Measurements from ENCODE around the gene AQP2. TPM values are rescaled to one million over a fixed set of nuclear protein-coding genes. Genes with fewer than 3 reads are reported as not detected.

AQP2 gene
- total RNA-seq, 5 donors from 2014 or later (not counting 1 experiment from before 2014, with no cell fraction given), result not detected

GRCh38 chr12:49937639-49938300, 12.8 kb upstream of the AQP2 start:
- ChIA-PET CTCF (interaction anchor here (0.5 to 1.2 kb wide), 2 partner anchors 8 to 173 kb away, joined by 3 to 4 read pairs; no protein-coding TSS in a partner anchor), POLR2A (no interaction called here)
- H3K27ac ChIP-seq (ENCODE audit: low read length), result no peak overlapping the region

GRCh38 chr12:49939307-49939706, 11.2 kb upstream of the AQP2 start:
- POLR2A ChIA-PET, result interaction anchor here in 1 of 2 donors (0.5 kb wide), 1 partner anchor 11 kb away, joined by 6 read pairs; no protein-coding TSS in a partner anchor
- Histone ChIP-seq H3K36me3 (ENCODE audit: control insufficient read depth in 2 of 2, extremely low read depth in 1 of 2, insufficient read depth in 1 of 2, low read length in 1 of 2) (no peaks in the 10 kb centered on the region), H3K27ac (ENCODE audit: low read length) (no peak overlapping the region), H3K9me3 (no peaks in the 10 kb centered on the region), H3K27me3 (replicated peaks in 1 of 2; ENCODE audit: control insufficient read depth in 2 of 2, extremely low read depth in 1 of 2, insufficient read depth in 2 of 2, low read length in 1 of 2) (peaks cover 0 to 11% of the 10 kb centered on the region in 2 experiments), H3K4me1 (ENCODE audit: control insufficient read depth in 1 of 2, extremely low read depth in 1 of 2, insufficient read depth in 2 of 2, low read length in 2 of 2) (peaks cover 0 to 11% of the 10 kb centered on the region in 2 experiments), H3K4me3 (ENCODE audit: control insufficient read depth in 1 of 2, extremely low read depth in 1 of 2, low read length in 1 of 2) (no peak overlapping the region)
- CTCF ChIA-PET, result no interaction called here
- H3K36me3 Mint-ChIP-seq, result no peaks in the 10 kb centered on the region
- H3K9me3 Mint-ChIP-seq, result no peaks in the 10 kb centered on the region
- no peak overlapping the region for H3K27ac Mint-ChIP-seq
- H3K4me1 Mint-ChIP-seq, result peaks cover 0 to 28% (median 12%) of the 10 kb centered on the region in 3 donors
- ATAC-seq (replicated peaks in 1 of 4), result no peak
- no peak for DNase-seq
- H3K4me3 Mint-ChIP-seq, result no peak overlapping the region
- H3K27me3 Mint-ChIP-seq, result peaks cover 2 to 11% of the 10 kb centered on the region in 2 donors

More at GRCh38 chr12:49937639-49938300, 12.8 kb upstream of the AQP2 start:
- Mint-ChIP-seq H3K4me3 (no peak overlapping the region), H3K27me3 (peaks cover 4 to 11% of the 10 kb centered on the region in 2 donors), H3K4me1 (peaks cover 0 to 15% (median 4%) of the 10 kb centered on the region in 3 donors), H3K36me3 (no peaks in the 10 kb centered on the region), H3K9me3 (no peaks in the 10 kb centered on the region), H3K27ac (no peak overlapping the region)
- H3K4me3 ChIP-seq (ENCODE audit: control insufficient read depth in 1 of 2, extremely low read depth in 1 of 2, low read length in 1 of 2), result no peak overlapping the region
- peaks cover 0 to 6% of the 10 kb centered on the region in 2 experiments for H3K27me3 ChIP-seq (replicated peaks in 1 of 2; ENCODE audit: control insufficient read depth in 2 of 2, extremely low read depth in 1 of 2, insufficient read depth in 2 of 2, low read length in 1 of 2)
- ATAC-seq (replicated peaks in 1 of 4) (no peak), DNase-seq (no peak)
- 100% methylated on average over 1 of the region's 8 CpGs for WGBS (ENCODE audit: insufficient coverage)
- no peaks in the 10 kb centered on the region for H3K36me3 ChIP-seq (ENCODE audit: control insufficient read depth in 2 of 2, extremely low read depth in 1 of 2, insufficient read depth in 1 of 2, low read length in 1 of 2)
- H3K4me1 ChIP-seq (ENCODE audit: control insufficient read depth in 1 of 2, extremely low read depth in 1 of 2, insufficient read depth in 2 of 2, low read length in 2 of 2), result peaks cover 0 to 5% of the 10 kb centered on the region in 2 experiments
- no peaks in the 10 kb centered on the region for H3K9me3 ChIP-seq

GRCh38 chr12:49939707-49940106, 10.8 kb upstream of the AQP2 start:
- no peak overlapping the region for H3K4me3 Mint-ChIP-seq
- H3K27ac ChIP-seq (ENCODE audit: low read length), result no peak overlapping the region
- H3K27me3 Mint-ChIP-seq, result peaks cover 2 to 8% of the 10 kb centered on the region in 2 donors
- CTCF ChIA-PET, result no interaction called here
- H3K4me3 ChIP-seq (ENCODE audit: control insufficient read depth in 1 of 2, extremely low read depth in 1 of 2, low read length in 1 of 2), result no peak overlapping the region
- H3K4me1 Mint-ChIP-seq, result peaks cover under 1 to 32% (median 15%) of the 10 kb centered on the region in 3 donors
- ATAC-seq (replicated peaks in 1 of 4) (no peak), DNase-seq (no peak)
- POLR2A ChIA-PET, result no interaction called here
- 100% methylated on average over 1 of the region's 1 CpG for WGBS (ENCODE audit: insufficient coverage)
- no peak overlapping the region for H3K27ac Mint-ChIP-seq
- H3K9me3 ChIP-seq, result no peaks in the 10 kb centered on the region
- H3K27me3 ChIP-seq (replicated peaks in 1 of 2; ENCODE audit: control insufficient read depth in 2 of 2, extremely low read depth in 1 of 2, insufficient read depth in 2 of 2, low read length in 1 of 2), result peaks cover 0 to 11% of the 10 kb centered on the region in 2 experiments
- H3K9me3 Mint-ChIP-seq, result no peaks in the 10 kb centered on the region
- no peaks in the 10 kb centered on the region for H3K36me3 Mint-ChIP-seq
- H3K4me1 ChIP-seq (ENCODE audit: control insufficient read depth in 1 of 2, extremely low read depth in 1 of 2, insufficient read depth in 2 of 2, low read length in 2 of 2), result peaks cover 0 to 12% of the 10 kb centered on the region in 2 experiments
- H3K36me3 ChIP-seq (ENCODE audit: control insufficient read depth in 2 of 2, extremely low read depth in 1 of 2, insufficient read depth in 1 of 2, low read length in 1 of 2), result no peaks in the 10 kb centered on the region

GRCh38 chr12:49941556-49942511, 8.7 kb upstream of the AQP2 start:
- no peaks in the 10 kb centered on the region for H3K9me3 ChIP-seq
- H3K27ac ChIP-seq (ENCODE audit: low read length), result no peak overlapping the region
- DNase-seq (no peak), ATAC-seq (replicated peaks in 1 of 4) (no peak)
- H3K4me1 Mint-ChIP-seq, result peaks cover 17 to 47% (median 29%) of the 10 kb centered on the region in 3 donors
- peaks cover 0 to 8% of the 10 kb centered on the region in 2 experiments for H3K27me3 ChIP-seq (replicated peaks in 1 of 2; ENCODE audit: control insufficient read depth in 2 of 2, extremely low read depth in 1 of 2, insufficient read depth in 2 of 2, low read length in 1 of 2)
- H3K36me3 Mint-ChIP-seq, result no peaks in the 10 kb centered on the region
- peak overlapping the region in 1 of 2 donors; percentile 72 for H3K27ac Mint-ChIP-seq
- ChIA-PET CTCF (interaction anchor here in 1 of 2 donors (0.6 kb wide), 1 partner anchor 122 kb away, joined by 3 read pairs; no protein-coding TSS in a partner anchor), POLR2A (no interaction called here)
- H3K27me3 Mint-ChIP-seq, result no peaks in the 10 kb centered on the region
- 89% methylated on average over 7 of the region's 13 CpGs for WGBS (ENCODE audit: insufficient coverage)
- peaks cover 0 to 21% of the 10 kb centered on the region in 2 experiments for H3K4me1 ChIP-seq (ENCODE audit: control insufficient read depth in 1 of 2, extremely low read depth in 1 of 2, insufficient read depth in 2 of 2, low read length in 2 of 2)
- H3K36me3 ChIP-seq (ENCODE audit: control insufficient read depth in 2 of 2, extremely low read depth in 1 of 2, insufficient read depth in 1 of 2, low read length in 1 of 2), result no peaks in the 10 kb centered on the region
- H3K4me3 Mint-ChIP-seq, result no peak overlapping the region
- H3K4me3 ChIP-seq (ENCODE audit: control insufficient read depth in 1 of 2, extremely low read depth in 1 of 2, low read length in 1 of 2), result no peak overlapping the region
- H3K9me3 Mint-ChIP-seq, result no peaks in the 10 kb centered on the region

GRCh38 chr12:49942512-49942893, 8.0 kb upstream of the AQP2 start:
- Histone ChIP-seq H3K4me3 (ENCODE audit: control insufficient read depth in 1 of 2, extremely low read depth in 1 of 2, low read length in 1 of 2) (no peak overlapping the region), H3K27me3 (replicated peaks in 1 of 2; ENCODE audit: control insufficient read depth in 2 of 2, extremely low read depth in 1 of 2, insufficient read depth in 2 of 2, low read length in 1 of 2) (peaks cover 0 to 8% of the 10 kb centered on the region in 2 experiments), H3K9me3 (no peaks in the 10 kb centered on the region), H3K36me3 (ENCODE audit: control insufficient read depth in 2 of 2, extremely low read depth in 1 of 2, insufficient read depth in 1 of 2, low read length in 1 of 2) (no peaks in the 10 kb centered on the region), H3K27ac (ENCODE audit: low read length) (no peak overlapping the region), H3K4me1 (ENCODE audit: control insufficient read depth in 1 of 2, extremely low read depth in 1 of 2, insufficient read depth in 2 of 2, low read length in 2 of 2) (peaks cover 0 to 21% of the 10 kb centered on the region in 2 experiments)
- Mint-ChIP-seq H3K27ac (peak overlapping the region; percentile 44 to 69), H3K4me3 (no peak overlapping the region), H3K36me3 (no peaks in the 10 kb centered on the region), H3K9me3 (no peaks in the 10 kb centered on the region), H3K4me1 (peaks cover 17 to 47% (median 29%) of the 10 kb centered on the region in 3 donors), H3K27me3 (no peaks in the 10 kb centered on the region)
- CTCF ChIA-PET, result interaction anchor here in 1 of 2 donors (0.6 kb wide), 1 partner anchor 123 kb away, joined by 3 read pairs; no protein-coding TSS in a partner anchor
- DNase-seq (no peak), ATAC-seq (replicated peaks in 1 of 4) (no peak)
- WGBS (ENCODE audit: insufficient coverage), result 94% methylated on average over 2 of the region's 3 CpGs
- POLR2A ChIA-PET, result no interaction called here

All from T-cell (primary cell).